Measurements from ENCODE around the gene NDUFA8. TPM values are rescaled to one million over a fixed set of nuclear protein-coding genes. Genes with fewer than 3 reads are reported as not detected.

NDUFA8 gene
- total and polyA plus RNA-seq, 10 of the 15 experiments (the other 5 are each of a cell fraction or from before 2014, with no cell fraction given) = 44.9 to 159 (median 90.8) TPM

DNA sequence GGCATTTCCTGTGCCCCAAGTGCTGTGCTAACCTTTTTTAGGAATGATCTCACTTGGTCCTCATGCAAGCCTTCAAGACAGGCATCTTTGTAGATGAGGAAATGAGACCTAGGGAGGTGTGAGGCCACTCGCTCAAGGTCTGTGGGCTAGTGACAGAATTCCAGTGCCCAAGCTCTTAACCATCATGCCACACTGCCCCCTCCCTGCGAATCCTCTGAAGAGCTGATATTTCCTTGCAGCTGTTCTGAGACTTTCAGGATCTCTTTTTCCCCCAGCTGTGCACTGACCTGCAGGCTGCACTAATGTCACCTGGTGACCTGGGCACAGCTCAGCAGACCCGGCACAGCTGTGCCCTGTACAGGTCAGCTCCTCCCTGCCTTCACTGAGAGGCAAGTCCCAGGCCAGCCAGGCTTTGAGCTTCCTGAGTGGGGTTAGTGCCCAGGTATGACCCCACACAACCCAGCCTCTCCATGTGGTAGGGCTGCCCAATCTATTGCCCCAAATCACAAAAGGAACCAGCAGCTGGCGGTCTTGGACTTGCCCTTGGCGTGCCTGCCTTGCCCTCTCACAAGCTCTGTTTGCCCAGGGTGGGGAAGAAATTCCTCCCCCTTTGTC, 32.8 kb upstream of the NDUFA8 start:
- H3K27me3 ChIP-seq (replicated peaks in 1 of 2; ENCODE audit: control insufficient read depth in 2 of 2, insufficient read depth in 2 of 2, low read length in 1 of 2) = no peaks in the 10 kb centered on the region; a peak in 1 of 4 replicates
- no peak overlapping the region for H3K9ac ChIP-seq (ENCODE audit: control insufficient read depth, insufficient read depth, low read length)
- intact Hi-C loops (cut with micrococcal nuclease; ENCODE audit: unreplicated experiment) (no loop called here), in situ Hi-C loops (cut with MboI) (no loop called here)
- no peaks in the 10 kb centered on the region for H3K4me1 ChIP-seq (ENCODE audit: control insufficient read depth, insufficient read depth, low read length)
- RAD21 ChIA-PET (ENCODE audit: unreplicated experiment) = no interaction called here
- no peak overlapping the region for H3K27ac ChIP-seq (ENCODE audit: control insufficient read depth, insufficient read depth)
- BruUV-seq (replicated peaks) = no TSS peak
- POLR2A ChIA-PET = no interaction called here
- H3K9me3 ChIP-seq (replicated peaks; ENCODE audit: control insufficient read depth, insufficient read depth, low read length) = no peaks in the 10 kb centered on the region
- FAIRE-seq (no peak), DNase-seq (ENCODE audit: low read depth, low spot score) (no peak), ATAC-seq (no peak)
- H3K4me2 ChIP-seq (ENCODE audit: control insufficient read depth, insufficient read depth) = no peak overlapping the region
- 37% methylated on average over 5 of the region's 5 CpGs for WGBS (ENCODE audit: insufficient coverage, insufficient replicate concordance, low lambda C conversion rate, missing lambda C conversion rate)
- no peaks in the 10 kb centered on the region for H3K79me2 ChIP-seq (ENCODE audit: control insufficient read depth, insufficient read depth, low read length)
- no peaks in the 10 kb centered on the region for H4K20me1 ChIP-seq (ENCODE audit: control insufficient read depth, insufficient read depth)
- SMC1A ChIA-PET (ENCODE audit: uncharacterized antibody, unreplicated experiment) = no interaction called here
- no peak overlapping the region for H2AFZ ChIP-seq (ENCODE audit: control insufficient read depth, low read depth, low read length)
- CTCF ChIA-PET = interaction anchor here (0.6 to 1.4 kb wide), 2 partner anchors 12 to 158 kb away, joined by 3 to 4 read pairs; no protein-coding TSS in a partner anchor
- no peak overlapping the region for H3K4me3 ChIP-seq
- no peaks in the 10 kb centered on the region for H3K36me3 ChIP-seq (ENCODE audit: control insufficient read depth in 2 of 2, insufficient read depth in 2 of 2, low read length in 1 of 2)
- no peak for TF ChIP-seq BMI1 (IDR thresholded peaks at IDR 0.05; ENCODE audit: borderline replicate concordance)
- TF ChIP-seq PAX8 (IDR thresholded peaks at IDR 0.05) = no peak
- TF ChIP-seq, protein P1, sequence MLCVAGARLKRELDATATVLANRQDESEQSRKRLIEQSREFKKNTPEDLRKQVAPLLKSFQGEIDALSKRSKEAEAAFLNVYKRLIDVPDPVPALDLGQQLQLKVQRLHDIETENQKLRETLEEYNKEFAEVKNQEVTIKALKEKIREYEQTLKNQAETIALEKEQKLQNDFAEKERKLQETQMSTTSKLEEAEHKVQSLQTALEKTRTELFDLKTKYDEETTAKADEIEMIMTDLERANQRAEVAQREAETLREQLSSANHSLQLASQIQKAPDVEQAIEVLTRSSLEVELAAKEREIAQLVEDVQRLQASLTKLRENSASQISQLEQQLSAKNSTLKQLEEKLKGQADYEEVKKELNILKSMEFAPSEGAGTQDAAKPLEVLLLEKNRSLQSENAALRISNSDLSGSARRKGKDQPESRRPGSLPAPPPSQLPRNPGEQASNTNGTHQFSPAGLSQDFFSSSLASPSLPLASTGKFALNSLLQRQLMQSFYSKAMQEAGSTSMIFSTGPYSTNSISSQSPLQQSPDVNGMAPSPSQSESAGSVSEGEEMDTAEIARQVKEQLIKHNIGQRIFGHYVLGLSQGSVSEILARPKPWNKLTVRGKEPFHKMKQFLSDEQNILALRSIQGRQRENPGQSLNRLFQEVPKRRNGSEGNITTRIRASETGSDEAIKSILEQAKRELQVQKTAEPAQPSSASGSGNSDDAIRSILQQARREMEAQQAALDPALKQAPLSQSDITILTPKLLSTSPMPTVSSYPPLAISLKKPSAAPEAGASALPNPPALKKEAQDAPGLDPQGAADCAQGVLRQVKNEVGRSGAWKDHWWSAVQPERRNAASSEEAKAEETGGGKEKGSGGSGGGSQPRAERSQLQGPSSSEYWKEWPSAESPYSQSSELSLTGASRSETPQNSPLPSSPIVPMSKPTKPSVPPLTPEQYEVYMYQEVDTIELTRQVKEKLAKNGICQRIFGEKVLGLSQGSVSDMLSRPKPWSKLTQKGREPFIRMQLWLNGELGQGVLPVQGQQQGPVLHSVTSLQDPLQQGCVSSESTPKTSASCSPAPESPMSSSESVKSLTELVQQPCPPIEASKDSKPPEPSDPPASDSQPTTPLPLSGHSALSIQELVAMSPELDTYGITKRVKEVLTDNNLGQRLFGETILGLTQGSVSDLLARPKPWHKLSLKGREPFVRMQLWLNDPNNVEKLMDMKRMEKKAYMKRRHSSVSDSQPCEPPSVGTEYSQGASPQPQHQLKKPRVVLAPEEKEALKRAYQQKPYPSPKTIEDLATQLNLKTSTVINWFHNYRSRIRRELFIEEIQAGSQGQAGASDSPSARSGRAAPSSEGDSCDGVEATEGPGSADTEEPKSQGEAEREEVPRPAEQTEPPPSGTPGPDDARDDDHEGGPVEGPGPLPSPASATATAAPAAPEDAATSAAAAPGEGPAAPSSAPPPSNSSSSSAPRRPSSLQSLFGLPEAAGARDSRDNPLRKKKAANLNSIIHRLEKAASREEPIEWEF (IDR thresholded peaks at IDR 0.05; ENCODE audit: insufficient replicate concordance, low read depth, low read length) = no peak
- no peak for TF ChIP-seq POLR2AphosphoS2 (IDR thresholded peaks at IDR 0.05; ENCODE audit: low read depth, low read length)
- TF ChIP-seq, protein P2, sequence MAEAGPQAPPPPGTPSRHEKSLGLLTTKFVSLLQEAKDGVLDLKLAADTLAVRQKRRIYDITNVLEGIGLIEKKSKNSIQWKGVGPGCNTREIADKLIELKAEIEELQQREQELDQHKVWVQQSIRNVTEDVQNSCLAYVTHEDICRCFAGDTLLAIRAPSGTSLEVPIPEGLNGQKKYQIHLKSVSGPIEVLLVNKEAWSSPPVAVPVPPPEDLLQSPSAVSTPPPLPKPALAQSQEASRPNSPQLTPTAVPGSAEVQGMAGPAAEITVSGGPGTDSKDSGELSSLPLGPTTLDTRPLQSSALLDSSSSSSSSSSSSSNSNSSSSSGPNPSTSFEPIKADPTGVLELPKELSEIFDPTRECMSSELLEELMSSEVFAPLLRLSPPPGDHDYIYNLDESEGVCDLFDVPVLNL (IDR thresholded peaks at IDR 0.05; ENCODE audit: low read depth, low read length) = no peak
- TF ChIP-seq FOXM1 (IDR thresholded peaks at IDR 0.05; ENCODE audit: low read depth, low read length) = no peak
- TF ChIP-seq CHD1 (IDR thresholded peaks at IDR 0.05; ENCODE audit: low read depth, low read length) = no peak
- no peak for TF ChIP-seq ZNF274 (IDR thresholded peaks at IDR 0.05; ENCODE audit: insufficient read depth, insufficient read length)
- no peak for TF ChIP-seq RBBP5 (conservative IDR thresholded peaks at IDR 0.05)
- no peak for TF ChIP-seq BRCA1 (IDR thresholded peaks at IDR 0.05; ENCODE audit: low read depth, low read length)
- no peak for TF ChIP-seq JUND (IDR thresholded peaks at IDR 0.05; ENCODE audit: low read depth, low read length)
- TF ChIP-seq ZNF207 (IDR thresholded peaks at IDR 0.05; ENCODE audit: borderline replicate concordance) = no peak
- no peak for TF ChIP-seq MYC (IDR thresholded peaks at IDR 0.05; ENCODE audit: insufficient read depth, insufficient read length, insufficient replicate concordance, low read length, severe bottlenecking)
- TF ChIP-seq ZSCAN29 (IDR thresholded peaks at IDR 0.05) = no peak
- TF ChIP-seq RB1 (IDR thresholded peaks at IDR 0.05; ENCODE audit: borderline replicate concordance) = no peak

Measured in GM12878 (cell line).